ENCODE results near the gene CHIC2.

DNA sequence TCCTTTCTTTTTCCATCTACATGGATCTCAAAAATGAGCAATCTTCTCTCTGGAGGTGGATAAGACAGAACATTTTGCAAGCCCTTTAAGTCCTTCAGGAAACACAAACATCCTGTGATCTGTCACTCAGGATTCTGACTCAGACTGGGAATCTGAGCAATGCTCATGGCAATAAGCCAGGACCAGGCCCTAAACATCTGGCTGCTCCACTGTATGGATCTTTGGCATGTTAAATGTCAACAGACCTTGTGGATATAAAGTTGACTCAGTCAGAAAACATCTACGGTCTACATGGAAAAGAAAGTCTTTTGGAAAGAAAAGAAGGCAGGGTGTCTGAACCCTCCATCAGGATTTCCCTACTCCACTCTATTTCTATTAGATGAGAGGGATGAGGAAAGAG, 17.8 kb upstream of the CHIC2 start:
- no peak for TF ChIP-seq EP300 (conservative IDR thresholded peaks at IDR 0.05; ENCODE audit: poor library complexity, severe bottlenecking)
- TF ChIP-seq, protein P1, sequence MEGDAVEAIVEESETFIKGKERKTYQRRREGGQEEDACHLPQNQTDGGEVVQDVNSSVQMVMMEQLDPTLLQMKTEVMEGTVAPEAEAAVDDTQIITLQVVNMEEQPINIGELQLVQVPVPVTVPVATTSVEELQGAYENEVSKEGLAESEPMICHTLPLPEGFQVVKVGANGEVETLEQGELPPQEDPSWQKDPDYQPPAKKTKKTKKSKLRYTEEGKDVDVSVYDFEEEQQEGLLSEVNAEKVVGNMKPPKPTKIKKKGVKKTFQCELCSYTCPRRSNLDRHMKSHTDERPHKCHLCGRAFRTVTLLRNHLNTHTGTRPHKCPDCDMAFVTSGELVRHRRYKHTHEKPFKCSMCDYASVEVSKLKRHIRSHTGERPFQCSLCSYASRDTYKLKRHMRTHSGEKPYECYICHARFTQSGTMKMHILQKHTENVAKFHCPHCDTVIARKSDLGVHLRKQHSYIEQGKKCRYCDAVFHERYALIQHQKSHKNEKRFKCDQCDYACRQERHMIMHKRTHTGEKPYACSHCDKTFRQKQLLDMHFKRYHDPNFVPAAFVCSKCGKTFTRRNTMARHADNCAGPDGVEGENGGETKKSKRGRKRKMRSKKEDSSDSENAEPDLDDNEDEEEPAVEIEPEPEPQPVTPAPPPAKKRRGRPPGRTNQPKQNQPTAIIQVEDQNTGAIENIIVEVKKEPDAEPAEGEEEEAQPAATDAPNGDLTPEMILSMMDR (IDR thresholded peaks at IDR 0.05; ENCODE audit: poor library complexity, severe bottlenecking), result no peak
- no peak for TF ChIP-seq POLR2AphosphoS5 (IDR thresholded peaks at IDR 0.05)
- TF ChIP-seq EZH2 (IDR thresholded peaks at IDR 0.05; ENCODE audit: borderline replicate concordance, insufficient read depth, low read length, poor library complexity, severe bottlenecking), result no peak
- TF ChIP-seq MXI1 (conservative IDR thresholded peaks at IDR 0.05; ENCODE audit: poor library complexity, severe bottlenecking), result no peak
- no peak for TF ChIP-seq REST (IDR thresholded peaks at IDR 0.05; ENCODE audit: borderline replicate concordance)
- TF ChIP-seq SMC3 (conservative IDR thresholded peaks at IDR 0.05; ENCODE audit: poor library complexity), result no peak
- TF ChIP-seq TAF1 (IDR thresholded peaks at IDR 0.05; ENCODE audit: low read depth), result no peak
- TF ChIP-seq RAD21 (conservative IDR thresholded peaks at IDR 0.05), result no peak
